Activated T-helper 1 cell treated with anti-CD3 and anti-CD28 coated beads, Interleukin-12 subunit alpha, Interleukin-12 subunit beta, Interleukin-2, Interleukin-4 antibody, amounts not matched to agents 30 ng/mL and 10 ng/mL and 1 ng/mL, durations not matched to agents 14 hours and 24 hours and 36 hours (primary cell): ENCODE measurements around the gene NDE1. TPM values are rescaled to one million over a fixed set of nuclear protein-coding genes. Genes with fewer than 3 reads are reported as not detected.
"Not testable (repeated sequence)": the region's sequence is repeated elsewhere in the genome, so short reads cannot be mapped to it uniquely, and the experiment has no call there.

Experiments
- DNase-seq: peaks from one replicate; pipeline ENCODE4 v3.0.0; 2021; ENCODE audit warnings: low spot score
- H3K27ac Mint-ChIP-seq: one replicate; pipeline ENCODE4 v1.8.0; 2021; ENCODE audit warnings: mild to moderate bottlenecking, mixed read lengths
- H3K27me3 Mint-ChIP-seq: one replicate; pipeline ENCODE4 v1.8.0; 2022; ENCODE audit warnings: mild to moderate bottlenecking, moderate library complexity, mixed read lengths; ENCODE audit not compliant: insufficient read depth
- H3K36me3 Mint-ChIP-seq: one replicate; pipeline ENCODE4 v1.8.0; 2021; ENCODE audit warnings: low read depth, mixed read lengths
- H3K4me1 Mint-ChIP-seq: one replicate; pipeline ENCODE4 v1.8.0; 2021; ENCODE audit warnings: low read depth, mixed read lengths
- H3K4me3 Mint-ChIP-seq: one replicate; pipeline ENCODE4 v1.8.0; 2021; ENCODE audit warnings: mild to moderate bottlenecking, moderate library complexity, mixed read lengths
- H3K9me3 Mint-ChIP-seq: one replicate; pipeline ENCODE4 v1.8.0; 2021; ENCODE audit warnings: mixed read lengths
- intact Hi-C: fragments of 100-400 bp; cut with micrococcal nuclease; formaldehyde crosslinking; loops from one replicate; pipeline ENCODE4 v1.15.1; 2024
- total RNA-seq: library from RNA; stranded (reverse); gene quantifications from 2 replicates; pipeline ENCODE4 v1.2.3, GENCODE V29; 2022

NDE1 gene
- total RNA-seq, 1 donor from 2014 or later, result 87.4 TPM

- Mint-ChIP-seq H3K27ac (peak overlapping the region; percentile 97), H3K4me3 (no peak overlapping the region), H3K27me3 (no peaks in the 10 kb centered on the region), H3K9me3 (no peaks in the 10 kb centered on the region), H3K36me3 (peaks cover 40% of the 10 kb centered on the region), H3K4me1 (peaks cover 53% of the 10 kb centered on the region)
- intact Hi-C loops, result loop anchor here (1.0 kb wide), 2 partner anchors 21 to 28 kb away; partner anchors contain the start of genes MARF1 and NDE1
- no peak for DNase-seq
Observed at GRCh38 chr16:15671530-15672117, 21.6 kb downstream of the NDE1 start.

GRCh38 chr16:15672127-15672513, 22.1 kb downstream of the NDE1 start:
- Mint-ChIP-seq H3K36me3 (peaks cover 39% of the 10 kb centered on the region), H3K27ac (peak overlapping the region; percentile 97), H3K4me1 (peaks cover 57% of the 10 kb centered on the region), H3K4me3 (peak overlapping the region; percentile 75)
- H3K9me3 Mint-ChIP-seq, H3K27me3 Mint-ChIP-seq, DNase-seq: not testable (repeated sequence)
- intact Hi-C loops, result loop anchor here (1.0 kb wide), 2 partner anchors 22 to 29 kb away; partner anchors contain the start of genes MARF1 and NDE1

GRCh38 chr16:15672514-15673167, 22.6 kb downstream of the NDE1 start:
- H3K4me1 Mint-ChIP-seq, result peaks cover 57% of the 10 kb centered on the region
- no peaks in the 10 kb centered on the region for H3K9me3 Mint-ChIP-seq
- H3K27ac Mint-ChIP-seq, result peak overlapping the region; percentile 97
- peak overlapping the region; percentile 75 for H3K4me3 Mint-ChIP-seq
- no peaks in the 10 kb centered on the region for H3K27me3 Mint-ChIP-seq
- intact Hi-C loops, result loop anchor here (1.0 kb wide), 2 partner anchors 22 to 29 kb away; partner anchors contain the start of genes MARF1 and NDE1
- H3K36me3 Mint-ChIP-seq, result peaks cover 37% of the 10 kb centered on the region
- peak; percentile 84 for DNase-seq

- peaks cover 45% of the 10 kb centered on the region for H3K36me3 Mint-ChIP-seq
- H3K4me3 Mint-ChIP-seq, result no peak overlapping the region
- peak overlapping the region; percentile 62 for H3K27ac Mint-ChIP-seq
- H3K9me3 Mint-ChIP-seq, result no peaks in the 10 kb centered on the region
- intact Hi-C loops, result no loop called here
- no peaks in the 10 kb centered on the region for H3K27me3 Mint-ChIP-seq
- peaks cover 57% of the 10 kb centered on the region for H3K4me1 Mint-ChIP-seq
- DNase-seq, result no peak
Observed at GRCh38 chr16:15674571-15674970, 24.5 kb downstream of the NDE1 start.

- H3K36me3 Mint-ChIP-seq, result peaks cover 38% of the 10 kb centered on the region
- peaks cover 44% of the 10 kb centered on the region for H3K4me1 Mint-ChIP-seq
- peak overlapping the region; percentile 18 for H3K27ac Mint-ChIP-seq
- no peak for DNase-seq
- no peaks in the 10 kb centered on the region for H3K9me3 Mint-ChIP-seq
- H3K4me3 Mint-ChIP-seq, result no peak overlapping the region
- intact Hi-C loops, result no loop called here
- H3K27me3 Mint-ChIP-seq, result no peaks in the 10 kb centered on the region
Observed at GRCh38 chr16:15676506-15676905, 26.5 kb downstream of the NDE1 start.

GRCh38 chr16:15677447-15677846, 27.4 kb downstream of the NDE1 start:
- Mint-ChIP-seq H3K36me3 (peaks cover 41% of the 10 kb centered on the region), H3K27ac (no peak overlapping the region), H3K4me1 (peaks cover 43% of the 10 kb centered on the region), H3K27me3 (no peaks in the 10 kb centered on the region), H3K4me3 (no peak overlapping the region), H3K9me3 (no peaks in the 10 kb centered on the region)
- intact Hi-C loops, result no loop called here
- no peak for DNase-seq

GRCh38 chr16:15682105-15682570, 32.1 kb downstream of the NDE1 start:
- H3K27me3 Mint-ChIP-seq, result no peaks in the 10 kb centered on the region
- intact Hi-C loops, result loop anchor here (1.0 kb wide), 1 partner anchor 39 kb away; the partner anchor contains the start of gene MARF1
- H3K9me3 Mint-ChIP-seq, result no peaks in the 10 kb centered on the region
- DNase-seq, result peak; percentile 25
- peaks cover 12% of the 10 kb centered on the region for H3K4me1 Mint-ChIP-seq
- H3K36me3 Mint-ChIP-seq, result peaks cover 43% of the 10 kb centered on the region
- H3K27ac Mint-ChIP-seq, result peak overlapping the region; percentile 19
- no peak overlapping the region for H3K4me3 Mint-ChIP-seq

GRCh38 chr16:15686287-15686686, 36.2 kb downstream of the NDE1 start:
- Mint-ChIP-seq H3K36me3 (peaks cover 42% of the 10 kb centered on the region), H3K27me3 (no peaks in the 10 kb centered on the region)
- DNase-seq, result no peak

GRCh38 chr16:15689290-15689689, 39.2 kb downstream of the NDE1 start:
- H3K9me3 Mint-ChIP-seq, result no peaks in the 10 kb centered on the region
- no peaks in the 10 kb centered on the region for H3K4me1 Mint-ChIP-seq
- intact Hi-C loops, result no loop called here
- H3K27ac Mint-ChIP-seq, result no peak overlapping the region
- no peaks in the 10 kb centered on the region for H3K27me3 Mint-ChIP-seq
- DNase-seq, result no peak
- peaks cover 60% of the 10 kb centered on the region for H3K36me3 Mint-ChIP-seq
- H3K4me3 Mint-ChIP-seq, result no peak overlapping the region

More at GRCh38 chr16:15686287-15686686, 36.2 kb downstream of the NDE1 start:
- no peak overlapping the region for H3K27ac Mint-ChIP-seq
- no peak overlapping the region for H3K4me3 Mint-ChIP-seq
- no peaks in the 10 kb centered on the region for H3K9me3 Mint-ChIP-seq
- intact Hi-C loops, result no loop called here
- H3K4me1 Mint-ChIP-seq, result peaks cover 7% of the 10 kb centered on the region

- DNase-seq, result no peak
- Mint-ChIP-seq H3K36me3 (peaks cover 64% of the 10 kb centered on the region), H3K4me1 (no peaks in the 10 kb centered on the region), H3K4me3 (no peak overlapping the region), H3K27ac (no peak overlapping the region), H3K9me3 (no peaks in the 10 kb centered on the region), H3K27me3 (no peaks in the 10 kb centered on the region)
- intact Hi-C loops, result no loop called here
Observed at GRCh38 chr16:15690296-15690695, 40.3 kb downstream of the NDE1 start.

- Mint-ChIP-seq H3K27ac (no peak overlapping the region), H3K9me3 (no peaks in the 10 kb centered on the region), H3K27me3 (no peaks in the 10 kb centered on the region), H3K4me3 (no peak overlapping the region), H3K36me3 (peaks cover 65% of the 10 kb centered on the region), H3K4me1 (no peaks in the 10 kb centered on the region)
- no peak for DNase-seq
- intact Hi-C loops, result no loop called here
Observed at GRCh38 chr16:15691046-15691445, 41.0 kb downstream of the NDE1 start.

GRCh38 chr16:15692508-15692907, 42.5 kb downstream of the NDE1 start:
- peaks cover 66% of the 10 kb centered on the region for H3K36me3 Mint-ChIP-seq
- H3K9me3 Mint-ChIP-seq, H3K4me1 Mint-ChIP-seq, DNase-seq, H3K4me3 Mint-ChIP-seq, H3K27ac Mint-ChIP-seq, intact Hi-C loops, H3K27me3 Mint-ChIP-seq: not testable (repeated sequence)

- H3K9me3 Mint-ChIP-seq, result no peaks in the 10 kb centered on the region
Observed at GRCh38 chr16:15694499-15694898, 44.5 kb downstream of the NDE1 start.

More at GRCh38 chr16:15694499-15694898, 44.5 kb downstream of the NDE1 start:
- Mint-ChIP-seq H3K36me3 (peaks cover 60% of the 10 kb centered on the region), H3K4me1 (no peaks in the 10 kb centered on the region), H3K27me3 (no peaks in the 10 kb centered on the region), H3K27ac (no peak overlapping the region), H3K4me3 (no peak overlapping the region)
- intact Hi-C loops, result no loop called here
- DNase-seq, result no peak
